Measurements from ENCODE around the gene CGB7.

- TF ChIP-seq CTCF (IDR thresholded peaks at IDR 0.05) (no peak), POLR2A (IDR thresholded peaks at IDR 0.05) (no peak)
Observed at GRCh38 chr19:49081273-49081672, 23.7 kb upstream of the CGB7 start.

Measured in esophagus squamous epithelium (tissue), 4 donors.